ENCODE data around the gene PSTPIP2. TPM values are rescaled to one million over a fixed set of nuclear protein-coding genes. Genes with fewer than 3 reads are reported as not detected.

Gene PSTPIP2
- total and polyA plus RNA-seq, 4 donors = 7.5 to 49.1 (median 12.8) TPM

DNA sequence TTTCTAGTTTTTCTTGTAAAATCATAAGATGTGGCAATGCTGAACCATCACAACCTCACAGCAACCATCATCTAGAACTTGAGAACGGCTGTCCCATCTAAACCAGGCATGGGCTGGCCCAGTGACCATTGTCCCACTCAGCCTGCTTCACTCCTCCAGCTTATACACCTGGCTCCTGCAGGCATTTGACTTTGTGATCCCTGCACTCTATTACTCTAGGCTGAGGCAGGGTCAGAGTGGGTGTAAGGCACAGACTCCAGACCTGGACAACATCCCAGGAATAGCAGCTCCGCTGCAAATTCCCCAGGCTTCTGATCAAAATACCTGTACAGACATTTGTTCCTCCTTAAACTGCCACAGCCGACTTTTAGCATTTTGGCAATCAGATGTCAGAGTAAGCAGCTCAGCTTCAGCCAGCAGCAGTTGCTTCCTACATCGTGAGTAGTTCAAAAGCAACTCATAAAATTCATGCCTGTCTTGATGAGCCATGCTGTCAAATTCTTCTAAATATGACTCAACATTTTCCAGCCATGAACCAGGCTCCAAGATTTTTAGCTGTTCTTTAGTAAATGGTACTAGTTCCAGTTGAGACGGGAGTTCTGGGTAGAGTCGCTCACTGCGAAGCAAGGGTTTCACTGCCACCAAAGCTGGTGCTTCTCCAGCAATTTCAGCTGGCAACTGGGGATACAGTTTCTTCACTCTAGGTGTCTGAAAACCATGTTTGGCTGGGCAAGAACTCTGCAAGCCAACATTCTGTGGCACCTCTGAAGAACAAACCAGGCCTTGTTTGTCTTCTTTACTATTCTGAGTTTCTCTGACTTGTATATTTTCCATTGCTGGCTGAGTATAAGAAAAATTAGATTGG lies 117.8 kb downstream of the PSTPIP2 start:
- no peak overlapping the region for H3K4me3 ChIP-seq
- no peaks in the 10 kb centered on the region for H3K27me3 ChIP-seq (ENCODE audit: control insufficient read depth in 3 of 3, insufficient read depth in 3 of 3, low read length in 2 of 3)
- TF ChIP-seq, protein P1, sequence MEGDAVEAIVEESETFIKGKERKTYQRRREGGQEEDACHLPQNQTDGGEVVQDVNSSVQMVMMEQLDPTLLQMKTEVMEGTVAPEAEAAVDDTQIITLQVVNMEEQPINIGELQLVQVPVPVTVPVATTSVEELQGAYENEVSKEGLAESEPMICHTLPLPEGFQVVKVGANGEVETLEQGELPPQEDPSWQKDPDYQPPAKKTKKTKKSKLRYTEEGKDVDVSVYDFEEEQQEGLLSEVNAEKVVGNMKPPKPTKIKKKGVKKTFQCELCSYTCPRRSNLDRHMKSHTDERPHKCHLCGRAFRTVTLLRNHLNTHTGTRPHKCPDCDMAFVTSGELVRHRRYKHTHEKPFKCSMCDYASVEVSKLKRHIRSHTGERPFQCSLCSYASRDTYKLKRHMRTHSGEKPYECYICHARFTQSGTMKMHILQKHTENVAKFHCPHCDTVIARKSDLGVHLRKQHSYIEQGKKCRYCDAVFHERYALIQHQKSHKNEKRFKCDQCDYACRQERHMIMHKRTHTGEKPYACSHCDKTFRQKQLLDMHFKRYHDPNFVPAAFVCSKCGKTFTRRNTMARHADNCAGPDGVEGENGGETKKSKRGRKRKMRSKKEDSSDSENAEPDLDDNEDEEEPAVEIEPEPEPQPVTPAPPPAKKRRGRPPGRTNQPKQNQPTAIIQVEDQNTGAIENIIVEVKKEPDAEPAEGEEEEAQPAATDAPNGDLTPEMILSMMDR (IDR thresholded peaks at IDR 0.05; ENCODE audit: control extremely low read depth, extremely low read depth) = no peak
- ATAC-seq (ENCODE audit: insufficient read depth, low FRiP score) (peak; percentile 75), DNase-seq (no peak)
- peaks cover 0 to 3% (median 0%) of the 10 kb centered on the region in 5 donors for H3K4me1 ChIP-seq (ENCODE audit: control insufficient read depth in 5 of 5, insufficient read depth in 5 of 5, low read length in 5 of 5)
- peaks cover 8 to 28% (median 26%) of the 10 kb centered on the region in 4 donors for H3K36me3 ChIP-seq (ENCODE audit: control insufficient read depth in 4 of 4, insufficient read depth in 4 of 4, low read length in 4 of 4)
- H3K9me3 ChIP-seq (ENCODE audit: control insufficient read depth in 4 of 4, insufficient read depth in 3 of 4, low read length in 3 of 4) = no peaks in the 10 kb centered on the region
- WGBS, 2 donors = 89 to 95% methylated on average over 7 of the region's 7 CpGs
- peak overlapping the region in 1 of 2 donors; percentile 7 for H3K27ac ChIP-seq (ENCODE audit: low read depth in 1 of 2, low read length in 1 of 2)
- no peak overlapping the region for H3K9ac ChIP-seq (ENCODE audit: insufficient read depth in 1 of 2, low read length in 2 of 2)

DNA sequence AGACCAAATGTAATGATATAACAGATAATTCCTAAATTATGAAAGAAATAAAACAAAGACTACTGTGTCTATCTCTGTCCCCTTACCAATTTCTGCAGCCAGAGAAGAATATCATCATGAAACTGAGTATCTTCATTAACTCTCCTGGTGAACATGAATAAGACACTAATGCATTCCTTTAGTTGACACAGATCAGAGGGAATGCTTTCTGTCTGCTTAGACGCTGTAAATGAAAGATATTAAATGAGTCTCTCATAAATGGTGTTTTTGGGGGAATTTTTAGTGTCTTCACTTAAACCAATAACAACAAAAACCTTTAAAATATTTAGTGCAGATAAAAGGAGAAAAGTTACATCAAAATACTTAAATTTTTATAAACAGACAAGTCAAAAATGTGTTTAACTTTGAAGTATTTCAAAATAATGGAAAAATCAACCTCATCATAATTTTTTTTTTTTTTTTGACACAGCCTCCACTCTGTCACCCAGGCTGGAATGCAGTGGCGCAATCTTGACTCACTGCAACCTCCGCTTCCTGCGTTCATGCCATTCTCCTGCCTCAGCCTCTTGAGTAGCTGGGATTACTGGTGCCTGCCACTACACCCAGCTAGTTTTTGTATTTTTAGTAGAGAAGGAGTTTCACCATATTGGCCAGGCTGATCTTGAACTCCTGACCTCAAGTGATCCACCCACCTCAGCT lies 120.9 kb downstream of the PSTPIP2 start:
- no peak overlapping the region for H3K27ac ChIP-seq (ENCODE audit: low read depth in 1 of 2, low read length in 1 of 2)

DNA sequence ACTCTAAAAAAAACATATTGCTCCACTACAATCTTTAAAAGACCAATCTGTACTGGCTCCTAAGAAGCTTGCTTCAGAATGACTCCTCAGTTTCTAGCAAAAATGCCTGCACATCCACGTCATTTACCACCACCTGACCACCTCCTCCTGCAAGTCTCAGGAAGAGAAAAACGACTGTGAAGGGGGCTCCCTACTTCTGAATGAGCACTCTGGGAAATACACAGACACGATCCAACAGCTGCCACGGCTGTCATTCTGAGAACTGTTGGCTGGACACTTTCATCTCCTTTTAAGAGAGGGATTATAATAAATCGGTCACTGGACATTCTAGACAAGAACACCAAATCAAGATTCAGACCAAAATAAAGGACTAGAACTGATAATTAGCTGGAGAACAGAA lies 126.4 kb downstream of the PSTPIP2 start:
- no peak for DNase-seq
- Histone ChIP-seq H3K4me1 (ENCODE audit: control insufficient read depth in 5 of 5, insufficient read depth in 5 of 5, low read length in 5 of 5) (no peaks in the 10 kb centered on the region), H3K27ac (ENCODE audit: low read depth in 1 of 2, low read length in 1 of 2) (no peak overlapping the region), H3K27me3 (ENCODE audit: control insufficient read depth in 3 of 3, insufficient read depth in 3 of 3, low read length in 2 of 3) (no peaks in the 10 kb centered on the region), H3K9ac (ENCODE audit: insufficient read depth in 1 of 2, low read length in 2 of 2) (no peak overlapping the region), H3K4me3 (no peak overlapping the region), H3K36me3 (ENCODE audit: control insufficient read depth in 4 of 4, insufficient read depth in 4 of 4, low read length in 4 of 4) (peaks cover 11 to 60% (median 38%) of the 10 kb centered on the region in 4 donors), H3K9me3 (ENCODE audit: control insufficient read depth in 4 of 4, insufficient read depth in 3 of 4, low read length in 3 of 4) (no peaks in the 10 kb centered on the region)
- WGBS, 2 donors = 87 to 92% methylated on average over 5 of the region's 5 CpGs
- TF ChIP-seq, protein P1 (IDR thresholded peaks at IDR 0.05; ENCODE audit: control extremely low read depth, extremely low read depth) = no peak
- no peak for ATAC-seq (ENCODE audit: insufficient read depth, low FRiP score)

More for the DNA sequence above, 120.9 kb downstream of the PSTPIP2 start:
- Histone ChIP-seq H3K4me3 (no peak overlapping the region), H3K4me1 (ENCODE audit: control insufficient read depth in 5 of 5, insufficient read depth in 5 of 5, low read length in 5 of 5) (peaks cover 0 to 3% (median 0%) of the 10 kb centered on the region in 5 donors), H3K27me3 (ENCODE audit: control insufficient read depth in 3 of 3, insufficient read depth in 3 of 3, low read length in 2 of 3) (no peaks in the 10 kb centered on the region), H3K9ac (ENCODE audit: insufficient read depth in 1 of 2, low read length in 2 of 2) (no peak overlapping the region), H3K9me3 (ENCODE audit: control insufficient read depth in 4 of 4, insufficient read depth in 3 of 4, low read length in 3 of 4) (no peaks in the 10 kb centered on the region), H3K36me3 (ENCODE audit: control insufficient read depth in 4 of 4, insufficient read depth in 4 of 4, low read length in 4 of 4) (peaks cover 28 to 39% (median 36%) of the 10 kb centered on the region in 4 donors)
- DNase-seq = no peak
- TF ChIP-seq, protein P1 (IDR thresholded peaks at IDR 0.05; ENCODE audit: control extremely low read depth, extremely low read depth) = no peak
- WGBS, 2 donors = 39 to 64% methylated on average over 4 of the region's 4 CpGs
- no peak for ATAC-seq (ENCODE audit: insufficient read depth, low FRiP score)
